Pulmonary artery endothelial cell (primary cell): Measurements from ENCODE around the gene DCC. TPM values are rescaled to one million over a fixed set of nuclear protein-coding genes. Genes with fewer than 3 reads are reported as not detected.

Experiments
- DNase-seq: peaks from one replicate; pipeline ENCODE4 v3.0.0-alpha.2; 2011; ENCODE audit warnings: low read depth, low spot score
- total RNA-seq: library from RNA; depleted of rRNA; stranded (reverse); fragments of >200 nt; gene quantifications from 2 replicates; pipeline ENCODE4 v1.2.3, GENCODE V29; 2014

DCC gene
- total RNA-seq, 1 donor from 2014 or later, result not detected

GRCh38 chr18:52903857-52904256 is 563.9 kb downstream of the DCC start:
- DNase-seq, result no peak

- no peak for DNase-seq
Observed at GRCh38 chr18:52907543-52908308, 567.7 kb downstream of the DCC start.

GRCh38 chr18:52914148-52914547 is 574.2 kb downstream of the DCC start:
- no peak for DNase-seq

GRCh38 chr18:52920665-52921064 is 580.7 kb downstream of the DCC start:
- no peak for DNase-seq

GRCh38 chr18:52933356-52933755 is 593.4 kb downstream of the DCC start:
- no peak for DNase-seq

- DNase-seq, result no peak
Observed at GRCh38 chr18:52936931-52937330, 596.9 kb downstream of the DCC start.

- no peak for DNase-seq
Observed at GRCh38 chr18:52937840-52938239, 597.8 kb downstream of the DCC start.

- no peak for DNase-seq
Observed at GRCh38 chr18:52945552-52945951, 605.6 kb downstream of the DCC start.

- DNase-seq, result no peak
Observed at GRCh38 chr18:52948868-52949444, 609.0 kb downstream of the DCC start.

- DNase-seq, result no peak
Observed at GRCh38 chr18:52950155-52950554, 610.2 kb downstream of the DCC start.

- DNase-seq, result no peak
Observed at GRCh38 chr18:52953387-52953786, 613.4 kb downstream of the DCC start.

GRCh38 chr18:52963481-52963880 is 623.5 kb downstream of the DCC start:
- DNase-seq, result no peak

GRCh38 chr18:52970686-52971085 is 630.7 kb downstream of the DCC start:
- DNase-seq, result no peak

GRCh38 chr18:52971097-52971496 is 631.1 kb downstream of the DCC start:
- DNase-seq, result no peak

- DNase-seq, result no peak
Observed at GRCh38 chr18:52979892-52980291, 639.9 kb downstream of the DCC start.

- DNase-seq, result no peak
Observed at GRCh38 chr18:52991246-52991645, 651.2 kb downstream of the DCC start.

GRCh38 chr18:52992041-52992440 is 652.0 kb downstream of the DCC start:
- no peak for DNase-seq

GRCh38 chr18:52995875-52996274 is 655.9 kb downstream of the DCC start:
- no peak for DNase-seq

- DNase-seq, result no peak
Observed at GRCh38 chr18:52999633-53000032, 659.6 kb downstream of the DCC start.

GRCh38 chr18:53004798-53005197 is 664.8 kb downstream of the DCC start:
- DNase-seq, result no peak

- no peak for DNase-seq
Observed at GRCh38 chr18:53018791-53019190, 678.8 kb downstream of the DCC start.

GRCh38 chr18:53025247-53025646 is 685.2 kb downstream of the DCC start:
- no peak for DNase-seq

GRCh38 chr18:53028565-53028964 is 688.6 kb downstream of the DCC start:
- no peak for DNase-seq
